WI38 (cell line): Measurements from ENCODE around the gene SLC15A2.

Experiments used
- H3K4me3 ChIP-seq: 2 replicates; pipeline ENCODE4 v1.5.1; 2011; ENCODE audit warnings: low read depth, mild to moderate bottlenecking, control low read depth, low read length
- CTCF ChIP-seq: IDR thresholded peaks from 2 replicates; pipeline ENCODE4 v1.5.1; 2012; ENCODE audit warnings: low read depth, mild to moderate bottlenecking, control low read depth, low read length

The SLC15A2 gene

GRCh38 chr3:121870717-121871116 lies 23.5 kb upstream of the SLC15A2 start:
- no peak overlapping the region for H3K4me3 ChIP-seq
- no peak for TF ChIP-seq CTCF

- no peak for TF ChIP-seq CTCF
- H3K4me3 ChIP-seq = no peak overlapping the region
Observed at GRCh38 chr3:121871430-121871829, 22.8 kb upstream of the SLC15A2 start.

- no peak for TF ChIP-seq CTCF
- H3K4me3 ChIP-seq = no peak overlapping the region
Observed at GRCh38 chr3:121878411-121878810, 15.8 kb upstream of the SLC15A2 start.

- no peak overlapping the region for H3K4me3 ChIP-seq
- 0 out of 2 replicates have a peak, but pooled peaks have one; percentile 10 for TF ChIP-seq CTCF
Observed at GRCh38 chr3:121883507-121883906, 10.7 kb upstream of the SLC15A2 start.

GRCh38 chr3:121885386-121885785 lies 8.8 kb upstream of the SLC15A2 start:
- no peak for TF ChIP-seq CTCF
- no peak overlapping the region for H3K4me3 ChIP-seq

- no peak for TF ChIP-seq CTCF
Observed at GRCh38 chr3:121895121-121895520, 920 bp downstream of the SLC15A2 start.

GRCh38 chr3:121895736-121896135 lies 1.5 kb downstream of the SLC15A2 start:
- no peak overlapping the region for H3K4me3 ChIP-seq
- no peak for TF ChIP-seq CTCF

More at GRCh38 chr3:121895121-121895520, 920 bp downstream of the SLC15A2 start:
- H3K4me3 ChIP-seq = no peak overlapping the region
